GM12878 (cell line): ENCODE data around the gene ROCK2. TPM values are rescaled to one million over a fixed set of nuclear protein-coding genes. Genes with fewer than 3 reads are reported as not detected.

Experiments
- ATAC-seq: fragments of 200-7000 bp; cut with Tn5 transposase; 3 replicates; pipeline ENCODE4 v1.9.1; 2020; ENCODE audit warnings: mild to moderate bottlenecking, moderate library complexity
- BruUV-seq: library from RNA; stranded (reverse); fragments of 400-500 nt; replicated peaks from 2 replicates; lab custom pipeline; 2021; lab: Mats Ljungman, UMichigan
- CTCF ChIA-PET: fragments of 300-600 bp; sonication (Branson Sonifier 250); formaldehyde crosslinking; extraction: SDS; loops from one replicate; lab custom pipeline; 2021; ENCODE audit warnings: inconsistent platforms; lab: Yijun Ruan, JAX
- POLR2A ChIA-PET: fragments of 350-600 bp; formaldehyde crosslinking; extraction: SDS; loops from one replicate; lab custom pipeline; 2021; ENCODE audit warnings: inconsistent platforms; lab: Charles Lee
- RAD21 ChIA-PET: fragments of 300-600 bp; sonication (Branson Sonifier 250); formaldehyde crosslinking; loops from one replicate; lab custom pipeline; 2023; ENCODE audit warnings: antibody characterized with exemption; ENCODE audit not compliant: unreplicated experiment; lab: Charles Lee
- SMC1A ChIA-PET: fragments of 300-600 bp; sonication (Branson Sonifier 250); formaldehyde crosslinking; loops from one replicate; lab custom pipeline; 2023; ENCODE audit not compliant: unreplicated experiment, uncharacterized antibody; lab: Charles Lee
- DNase-seq: peaks from one replicate; pipeline ENCODE4 v3.0.0-alpha.2; 2011; ENCODE audit warnings: low read depth, low spot score
- FAIRE-seq: peaks from 3 replicates; lab custom pipeline; 2011; peaks lifted over from hg19 to GRCh38; lab: Jason Lieb, UNC
- H2AFZ ChIP-seq: 2 replicates; pipeline ENCODE4 v1.6.0; 2011; ENCODE audit warnings: low read depth, low read length, control low read depth; ENCODE audit not compliant: control insufficient read depth
- H3K27ac ChIP-seq: 2 replicates; pipeline ENCODE4 v1.5.1; 2011; ENCODE audit warnings: control low read depth; ENCODE audit not compliant: control insufficient read depth, insufficient read depth
- H3K27me3 ChIP-seq, 2 experiments: replicated peaks in 1 of 2; 2 replicates each; pipeline versions ENCODE4 v1.6.0 to v1.6.1; 2011; ENCODE audit warnings: low read length in 1 of 2; ENCODE audit not compliant: control insufficient read depth in 2 of 2, insufficient read depth in 2 of 2
- H3K36me3 ChIP-seq, 2 experiments: 2 replicates each; pipeline ENCODE4 v1.5.1; 2011; ENCODE audit warnings: low read length in 1 of 2; ENCODE audit not compliant: control insufficient read depth in 2 of 2, insufficient read depth in 2 of 2
- H3K4me1 ChIP-seq: 2 replicates; pipeline ENCODE4 v1.6.1; 2011; ENCODE audit warnings: mild to moderate bottlenecking, low read length, moderate library complexity, mixed read lengths; ENCODE audit not compliant: control insufficient read depth, insufficient read depth
- H3K4me2 ChIP-seq: 2 replicates; pipeline ENCODE4 v1.6.0; 2011; ENCODE audit warnings: control low read depth; ENCODE audit not compliant: control insufficient read depth, insufficient read depth
- H3K4me3 ChIP-seq: fragments of 200-600 bp; sonication (generic); 2 replicates; pipeline ENCODE4 v1.5.1; 2016
- H3K79me2 ChIP-seq: 2 replicates; pipeline ENCODE4 v1.6.0; 2011; ENCODE audit warnings: low read length; ENCODE audit not compliant: control insufficient read depth, insufficient read depth
- H3K9ac ChIP-seq: 2 replicates; pipeline ENCODE4 v1.8.0; 2011; ENCODE audit warnings: low read length, control low read depth, mixed read lengths; ENCODE audit not compliant: control insufficient read depth, insufficient read depth
- H3K9me3 ChIP-seq: replicated peaks from 3 replicates; pipeline ENCODE4 v1.5.1; 2011; ENCODE audit warnings: mild to moderate bottlenecking, low read length; ENCODE audit not compliant: control insufficient read depth, insufficient read depth
- H4K20me1 ChIP-seq: 2 replicates; pipeline ENCODE4 v1.6.0; 2011; ENCODE audit not compliant: control insufficient read depth, insufficient read depth
- ATF7 ChIP-seq: fragments of 450-650 bp; IDR thresholded peaks from 2 replicates; pipeline ENCODE4 v1.6.1; 2016; ENCODE audit warnings: low read depth, mild to moderate bottlenecking
- CBFB ChIP-seq: IDR thresholded peaks from 2 replicates; pipeline ENCODE4 v1.6.1; 2016; ENCODE audit warnings: antibody characterized with exemption, low read depth
- CHD1 ChIP-seq: IDR thresholded peaks from 2 replicates; pipeline ENCODE4 v1.6.1; 2012; ENCODE audit warnings: low read depth, low read length, improper control_type of control experiment
- CREB1 ChIP-seq: IDR thresholded peaks from 2 replicates; pipeline ENCODE4 v1.6.1; 2012; ENCODE audit warnings: low read depth, mild to moderate bottlenecking, inconsistent platforms
- HCFC1 ChIP-seq: fragments of 150-350 bp; IDR thresholded peaks from 2 replicates; pipeline ENCODE4 v1.6.1; 2014; ENCODE audit warnings: low read length
- HDGF ChIP-seq: fragments of 450-650 bp; IDR thresholded peaks from 2 replicates; pipeline ENCODE4 v1.6.1; 2016; ENCODE audit warnings: antibody characterized with exemption
- IRF4 ChIP-seq: IDR thresholded peaks from 2 replicates; pipeline ENCODE4 v1.6.1; 2011; ENCODE audit warnings: low read depth, low read length
- KLF5 ChIP-seq: fragments of 450-650 bp; IDR thresholded peaks from 2 replicates; pipeline ENCODE4 v1.6.1; 2014; ENCODE audit warnings: mild to moderate bottlenecking; ENCODE audit not compliant: partially characterized antibody
- NBN ChIP-seq: fragments of 450-650 bp; IDR thresholded peaks from 2 replicates; pipeline ENCODE4 v1.6.1; 2016
- NFYA ChIP-seq: IDR thresholded peaks from 2 replicates; pipeline ENCODE4 v1.6.1; 2011; ENCODE audit warnings: low read depth, mild to moderate bottlenecking, low read length, improper control_type of control experiment, borderline replicate concordance
- POLR2AphosphoS5 ChIP-seq: IDR thresholded peaks from 2 replicates; pipeline ENCODE4 v1.6.1; 2011; ENCODE audit warnings: mild to moderate bottlenecking, low read length, inconsistent platforms
- RCOR1 ChIP-seq: conservative IDR thresholded peaks from 2 replicates; pipeline ENCODE4 v1.6.1; 2012; ENCODE audit warnings: low read depth, low read length, improper control_type of control experiment
- TCF3 ChIP-seq: IDR thresholded peaks from 2 replicates; pipeline ENCODE4 v1.6.1; 2012; ENCODE audit warnings: low read depth, mild to moderate bottlenecking, low read length, borderline replicate concordance; ENCODE audit not compliant: insufficient read depth
- TCF7 ChIP-seq: IDR thresholded peaks from 2 replicates; pipeline ENCODE4 v1.6.1; 2014; ENCODE audit warnings: antibody characterized with exemption, borderline replicate concordance
- WRNIP1 ChIP-seq: IDR thresholded peaks from 2 replicates; pipeline ENCODE4 v1.6.1; 2011; ENCODE audit warnings: low read depth, low read length, improper control_type of control experiment, borderline replicate concordance
- ZNF217 ChIP-seq: fragments of 450-650 bp; IDR thresholded peaks from 2 replicates; pipeline ENCODE4 v1.6.1; 2017; ENCODE audit warnings: antibody characterized with exemption, mild to moderate bottlenecking
- WGBS: methylation state at CpG from one replicate; pipeline ENCODE4 v1.1.6; 2016; ENCODE audit warnings: low lambda C conversion rate; ENCODE audit not compliant: insufficient replicate concordance, insufficient coverage; ENCODE audit errors: missing lambda C conversion rate; 5-methylcytosine and 5-hydroxymethylcytosine counted together
- in situ Hi-C: fragments of 300-500 bp; cut with MboI; formaldehyde crosslinking; loops from 9 replicates; pipeline ENCODE4 v1.14.3; 2018; ENCODE audit warnings: mixed read lengths
- intact Hi-C: fragments of 100-400 bp; cut with micrococcal nuclease; formaldehyde crosslinking; loops from one replicate; pipeline ENCODE4 v1.14.2; 2022; ENCODE audit not compliant: unreplicated experiment
- polyA plus RNA-seq, 11 experiments: library from polyadenylated mRNA; depleted of rRNA in 4 of 11; unstranded in 6 of 11; stranded (reverse) in 5 of 11; fragments of >200 nt; fragmentation: Nextera tagmentation in 4 of 11; fragmentation: Illumina TruSeq in 1 of 11; extraction: Ambion mirVana in 4 of 11; extraction: Trizol in 1 of 11; gene quantifications; 1 replicate in 1 of 11; 2 replicates in 10 of 11; pipeline versions ENCODE4 v1.2.1 to v1.2.3, GENCODE V29; 2011 to 2016; ENCODE audit warnings: inconsistent platforms in 2 of 11, missing spikeins in 2 of 11, low read depth in 1 of 11
- total RNA-seq, 4 experiments: library from RNA; depleted of rRNA in 3 of 4; stranded (reverse); fragments of >200 nt in 3 of 4; fragmentation: Illumina TruSeq in 1 of 4; extraction: Trizol in 1 of 4; gene quantifications; 2 replicates each; pipeline versions ENCODE4 v1.2.1 to v1.2.3, GENCODE V29; 2013 to 2021
- TF ChIP-seq, protein P1 (sequence below): fragments of 450-650 bp; formaldehyde crosslinking; IDR thresholded peaks from 2 replicates; pipeline ENCODE4 v1.4.0; 2020; ENCODE audit warnings: mild to moderate bottlenecking, moderate library complexity
- TF ChIP-seq, protein P2 (sequence below): fragments of 450-650 bp; IDR thresholded peaks from 2 replicates; pipeline ENCODE4 v1.6.1; 2018; ENCODE audit warnings: mild to moderate bottlenecking, low read depth, moderate library complexity; ENCODE audit not compliant: partially characterized antibody
- TF ChIP-seq, protein P3 (sequence below): IDR thresholded peaks from 2 replicates; pipeline ENCODE4 v1.6.1; 2012; ENCODE audit warnings: low read depth, low read length, improper control_type of control experiment

The ROCK2 gene
- total and polyA plus RNA-seq, 10 of the 15 experiments (the other 5 are each of a cell fraction or from before 2014, with no cell fraction given) = 4.6 to 22.1 (median 8.3) TPM

DNA sequence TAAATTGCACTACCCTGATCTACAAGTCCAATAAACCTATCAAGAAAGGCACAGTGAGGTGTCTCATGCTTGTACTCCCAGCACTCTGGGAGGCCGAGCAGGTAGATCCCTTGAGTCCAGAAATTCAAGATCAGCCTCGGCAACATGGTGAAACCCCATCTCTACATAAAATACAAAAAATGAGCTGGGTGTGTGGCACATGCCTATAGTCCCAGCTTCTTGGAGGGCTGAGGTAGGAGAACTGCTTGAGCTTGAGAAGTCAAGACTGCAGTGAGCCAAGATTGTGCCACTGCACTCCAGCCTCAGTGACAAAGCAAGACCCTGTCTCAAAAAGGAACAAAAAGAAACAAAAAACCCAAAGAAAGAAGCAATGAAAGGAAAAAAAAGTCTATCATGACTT, 58.9 kb downstream of the ROCK2 start:
- Histone ChIP-seq H3K9ac (no peak overlapping the region), H3K27me3 (no peaks in the 10 kb centered on the region), H3K79me2 (no peaks in the 10 kb centered on the region; the same call in none of the 2 replicates), H3K4me1 (no peaks in the 10 kb centered on the region), H4K20me1 (no peaks in the 10 kb centered on the region), H2AFZ (no peak overlapping the region), H3K36me3 (peaks cover 0 to 3% of the 10 kb centered on the region in 2 experiments; a peak in 2 of 4 replicates), H3K4me2 (no peak overlapping the region), H3K4me3 (no peak overlapping the region), H3K27ac (no peak overlapping the region), H3K9me3 (no peaks in the 10 kb centered on the region; the same call in 1 of the 3 replicates)
- no peak for DNase-seq
- in situ Hi-C loops (no loop called here), intact Hi-C loops (no loop called here)
- no TSS peak for BruUV-seq
- POLR2A ChIA-PET = no interaction called here
- TF ChIP-seq CBFB (no peak), CHD1 (no peak), ATF7 (no peak), CREB1 (no peak), WRNIP1 (no peak), HDGF (no peak), NBN (no peak), TCF7 (no peak), IRF4 (no peak), NFYA (no peak), HCFC1 (no peak), POLR2AphosphoS5 (no peak), ZNF217 (no peak), RCOR1 (no peak), TCF3 (no peak), KLF5 (no peak)
- TF ChIP-seq, protein P1, sequence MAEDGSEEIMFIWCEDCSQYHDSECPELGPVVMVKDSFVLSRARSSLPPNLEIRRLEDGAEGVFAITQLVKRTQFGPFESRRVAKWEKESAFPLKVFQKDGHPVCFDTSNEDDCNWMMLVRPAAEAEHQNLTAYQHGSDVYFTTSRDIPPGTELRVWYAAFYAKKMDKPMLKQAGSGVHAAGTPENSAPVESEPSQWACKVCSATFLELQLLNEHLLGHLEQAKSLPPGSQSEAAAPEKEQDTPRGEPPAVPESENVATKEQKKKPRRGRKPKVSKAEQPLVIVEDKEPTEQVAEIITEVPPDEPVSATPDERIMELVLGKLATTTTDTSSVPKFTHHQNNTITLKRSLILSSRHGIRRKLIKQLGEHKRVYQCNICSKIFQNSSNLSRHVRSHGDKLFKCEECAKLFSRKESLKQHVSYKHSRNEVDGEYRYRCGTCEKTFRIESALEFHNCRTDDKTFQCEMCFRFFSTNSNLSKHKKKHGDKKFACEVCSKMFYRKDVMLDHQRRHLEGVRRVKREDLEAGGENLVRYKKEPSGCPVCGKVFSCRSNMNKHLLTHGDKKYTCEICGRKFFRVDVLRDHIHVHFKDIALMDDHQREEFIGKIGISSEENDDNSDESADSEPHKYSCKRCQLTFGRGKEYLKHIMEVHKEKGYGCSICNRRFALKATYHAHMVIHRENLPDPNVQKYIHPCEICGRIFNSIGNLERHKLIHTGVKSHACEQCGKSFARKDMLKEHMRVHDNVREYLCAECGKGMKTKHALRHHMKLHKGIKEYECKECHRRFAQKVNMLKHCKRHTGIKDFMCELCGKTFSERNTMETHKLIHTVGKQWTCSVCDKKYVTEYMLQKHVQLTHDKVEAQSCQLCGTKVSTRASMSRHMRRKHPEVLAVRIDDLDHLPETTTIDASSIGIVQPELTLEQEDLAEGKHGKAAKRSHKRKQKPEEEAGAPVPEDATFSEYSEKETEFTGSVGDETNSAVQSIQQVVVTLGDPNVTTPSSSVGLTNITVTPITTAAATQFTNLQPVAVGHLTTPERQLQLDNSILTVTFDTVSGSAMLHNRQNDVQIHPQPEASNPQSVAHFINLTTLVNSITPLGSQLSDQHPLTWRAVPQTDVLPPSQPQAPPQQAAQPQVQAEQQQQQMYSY (CRISPR knock-in tag) = no peak
- TF ChIP-seq, protein P2, sequence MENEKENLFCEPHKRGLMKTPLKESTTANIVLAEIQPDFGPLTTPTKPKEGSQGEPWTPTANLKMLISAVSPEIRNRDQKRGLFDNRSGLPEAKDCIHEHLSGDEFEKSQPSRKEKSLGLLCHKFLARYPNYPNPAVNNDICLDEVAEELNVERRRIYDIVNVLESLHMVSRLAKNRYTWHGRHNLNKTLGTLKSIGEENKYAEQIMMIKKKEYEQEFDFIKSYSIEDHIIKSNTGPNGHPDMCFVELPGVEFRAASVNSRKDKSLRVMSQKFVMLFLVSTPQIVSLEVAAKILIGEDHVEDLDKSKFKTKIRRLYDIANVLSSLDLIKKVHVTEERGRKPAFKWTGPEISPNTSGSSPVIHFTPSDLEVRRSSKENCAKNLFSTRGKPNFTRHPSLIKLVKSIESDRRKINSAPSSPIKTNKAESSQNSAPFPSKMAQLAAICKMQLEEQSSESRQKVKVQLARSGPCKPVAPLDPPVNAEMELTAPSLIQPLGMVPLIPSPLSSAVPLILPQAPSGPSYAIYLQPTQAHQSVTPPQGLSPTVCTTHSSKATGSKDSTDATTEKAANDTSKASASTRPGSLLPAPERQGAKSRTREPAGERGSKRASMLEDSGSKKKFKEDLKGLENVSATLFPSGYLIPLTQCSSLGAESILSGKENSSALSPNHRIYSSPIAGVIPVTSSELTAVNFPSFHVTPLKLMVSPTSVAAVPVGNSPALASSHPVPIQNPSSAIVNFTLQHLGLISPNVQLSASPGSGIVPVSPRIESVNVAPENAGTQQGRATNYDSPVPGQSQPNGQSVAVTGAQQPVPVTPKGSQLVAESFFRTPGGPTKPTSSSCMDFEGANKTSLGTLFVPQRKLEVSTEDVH = no peak
- TF ChIP-seq, protein P3, sequence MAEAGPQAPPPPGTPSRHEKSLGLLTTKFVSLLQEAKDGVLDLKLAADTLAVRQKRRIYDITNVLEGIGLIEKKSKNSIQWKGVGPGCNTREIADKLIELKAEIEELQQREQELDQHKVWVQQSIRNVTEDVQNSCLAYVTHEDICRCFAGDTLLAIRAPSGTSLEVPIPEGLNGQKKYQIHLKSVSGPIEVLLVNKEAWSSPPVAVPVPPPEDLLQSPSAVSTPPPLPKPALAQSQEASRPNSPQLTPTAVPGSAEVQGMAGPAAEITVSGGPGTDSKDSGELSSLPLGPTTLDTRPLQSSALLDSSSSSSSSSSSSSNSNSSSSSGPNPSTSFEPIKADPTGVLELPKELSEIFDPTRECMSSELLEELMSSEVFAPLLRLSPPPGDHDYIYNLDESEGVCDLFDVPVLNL = no peak
- WGBS = 95% methylated on average over 2 of the region's 2 CpGs
- no peak for FAIRE-seq
- CTCF ChIA-PET = interaction anchor here (1.6 kb wide), 1 partner anchor 46 kb away, joined by 3 read pairs; no protein-coding TSS in a partner anchor
- SMC1A ChIA-PET = no interaction called here
- RAD21 ChIA-PET = no interaction called here
- ATAC-seq = no peak
